GM12878 (cell line): Measurements from ENCODE around the gene DCAF7. TPM values are rescaled to one million over a fixed set of nuclear protein-coding genes. Genes with fewer than 3 reads are reported as not detected.

Experiments used
- ATAC-seq: fragments of 200-7000 bp; cut with Tn5 transposase; 3 replicates; pipeline ENCODE4 v1.9.1; 2020; ENCODE audit warnings: mild to moderate bottlenecking, moderate library complexity
- BruUV-seq: library from RNA; stranded (reverse); fragments of 400-500 nt; replicated peaks from 2 replicates; lab custom pipeline; 2021; lab: Mats Ljungman, UMichigan
- CTCF ChIA-PET: fragments of 300-600 bp; sonication (Branson Sonifier 250); formaldehyde crosslinking; extraction: SDS; loops from one replicate; lab custom pipeline; 2021; ENCODE audit warnings: inconsistent platforms; lab: Yijun Ruan, JAX
- POLR2A ChIA-PET: fragments of 350-600 bp; formaldehyde crosslinking; extraction: SDS; loops from one replicate; lab custom pipeline; 2021; ENCODE audit warnings: inconsistent platforms; lab: Charles Lee
- RAD21 ChIA-PET: fragments of 300-600 bp; sonication (Branson Sonifier 250); formaldehyde crosslinking; loops from one replicate; lab custom pipeline; 2023; ENCODE audit warnings: antibody characterized with exemption; ENCODE audit not compliant: unreplicated experiment; lab: Charles Lee
- SMC1A ChIA-PET: fragments of 300-600 bp; sonication (Branson Sonifier 250); formaldehyde crosslinking; loops from one replicate; lab custom pipeline; 2023; ENCODE audit not compliant: unreplicated experiment, uncharacterized antibody; lab: Charles Lee
- DNase-seq: peaks from one replicate; pipeline ENCODE4 v3.0.0-alpha.2; 2011; ENCODE audit warnings: low read depth, low spot score
- FAIRE-seq: peaks from 3 replicates; lab custom pipeline; 2011; peaks lifted over from hg19 to GRCh38; lab: Jason Lieb, UNC
- H2AFZ ChIP-seq: 2 replicates; pipeline ENCODE4 v1.6.0; 2011; ENCODE audit warnings: low read depth, low read length, control low read depth; ENCODE audit not compliant: control insufficient read depth
- H3K27ac ChIP-seq: 2 replicates; pipeline ENCODE4 v1.5.1; 2011; ENCODE audit warnings: control low read depth; ENCODE audit not compliant: control insufficient read depth, insufficient read depth
- H3K27me3 ChIP-seq, 2 experiments: replicated peaks in 1 of 2; 2 replicates each; pipeline versions ENCODE4 v1.6.0 to v1.6.1; 2011; ENCODE audit warnings: low read length in 1 of 2; ENCODE audit not compliant: control insufficient read depth in 2 of 2, insufficient read depth in 2 of 2
- H3K36me3 ChIP-seq, 2 experiments: 2 replicates each; pipeline ENCODE4 v1.5.1; 2011; ENCODE audit warnings: low read length in 1 of 2; ENCODE audit not compliant: control insufficient read depth in 2 of 2, insufficient read depth in 2 of 2
- H3K4me1 ChIP-seq: 2 replicates; pipeline ENCODE4 v1.6.1; 2011; ENCODE audit warnings: mild to moderate bottlenecking, low read length, moderate library complexity, mixed read lengths; ENCODE audit not compliant: control insufficient read depth, insufficient read depth
- H3K4me2 ChIP-seq: 2 replicates; pipeline ENCODE4 v1.6.0; 2011; ENCODE audit warnings: control low read depth; ENCODE audit not compliant: control insufficient read depth, insufficient read depth
- H3K4me3 ChIP-seq: fragments of 200-600 bp; sonication (generic); 2 replicates; pipeline ENCODE4 v1.5.1; 2016
- H3K79me2 ChIP-seq: 2 replicates; pipeline ENCODE4 v1.6.0; 2011; ENCODE audit warnings: low read length; ENCODE audit not compliant: control insufficient read depth, insufficient read depth
- H3K9ac ChIP-seq: 2 replicates; pipeline ENCODE4 v1.8.0; 2011; ENCODE audit warnings: low read length, control low read depth, mixed read lengths; ENCODE audit not compliant: control insufficient read depth, insufficient read depth
- H3K9me3 ChIP-seq: replicated peaks from 3 replicates; pipeline ENCODE4 v1.5.1; 2011; ENCODE audit warnings: mild to moderate bottlenecking, low read length; ENCODE audit not compliant: control insufficient read depth, insufficient read depth
- H4K20me1 ChIP-seq: 2 replicates; pipeline ENCODE4 v1.6.0; 2011; ENCODE audit not compliant: control insufficient read depth, insufficient read depth
- ASH2L ChIP-seq: fragments of 300-600, 200-600 bp; sonication (generic); IDR thresholded peaks from 2 replicates; pipeline ENCODE4 v1.6.1; 2017; ENCODE audit warnings: low read depth, mild to moderate bottlenecking, borderline replicate concordance
- DPF2 ChIP-seq: fragments of 450-650 bp; IDR thresholded peaks from 2 replicates; pipeline ENCODE4 v1.6.1; 2017; ENCODE audit warnings: mild to moderate bottlenecking
- GATAD2B ChIP-seq: fragments of 450-650 bp; conservative IDR thresholded peaks from 2 replicates; pipeline ENCODE4 v1.6.1; 2017; ENCODE audit warnings: low read depth, mild to moderate bottlenecking, moderate library complexity
- HSF1 ChIP-seq: fragments of 150-350 bp; IDR thresholded peaks from 2 replicates; pipeline ENCODE4 v1.6.1; 2014; ENCODE audit warnings: mild to moderate bottlenecking, low read depth, low read length
- LARP7 ChIP-seq: fragments of 450-650 bp; IDR thresholded peaks from 2 replicates; pipeline ENCODE4 v1.6.1; 2017; ENCODE audit warnings: mild to moderate bottlenecking
- RAD51 ChIP-seq: fragments of 450-650 bp; IDR thresholded peaks from 2 replicates; pipeline ENCODE4 v1.6.1; 2016; ENCODE audit warnings: moderate library complexity, mild to moderate bottlenecking, inconsistent platforms
- RELA ChIP-seq: fragments of 450-650 bp; IDR thresholded peaks from 2 replicates; pipeline ENCODE4 v1.8.0; 2014; ENCODE audit warnings: borderline replicate concordance; ENCODE audit not compliant: partially characterized antibody
- RELB ChIP-seq: fragments of 450-650 bp; IDR thresholded peaks from 2 replicates; pipeline ENCODE4 v1.6.1; 2017; ENCODE audit warnings: low read depth, mild to moderate bottlenecking, moderate library complexity
- SMC3 ChIP-seq: IDR thresholded peaks from 2 replicates; pipeline ENCODE4 v1.6.1; 2011; ENCODE audit warnings: low read length, improper control_type of control experiment, borderline replicate concordance
- SPI1 ChIP-seq: IDR thresholded peaks from 2 replicates; pipeline ENCODE4 v1.6.1; 2011; ENCODE audit warnings: low read depth, mild to moderate bottlenecking, low read length, moderate library complexity, borderline replicate concordance; ENCODE audit not compliant: insufficient read depth
- TBL1XR1 ChIP-seq: IDR thresholded peaks from 2 replicates; pipeline ENCODE4 v1.6.1; 2012; ENCODE audit warnings: low read depth, low read length, improper control_type of control experiment
- ZBTB33 ChIP-seq: fragments of 450-650 bp; IDR thresholded peaks from 2 replicates; pipeline ENCODE4 v1.6.1; 2017; ENCODE audit warnings: mild to moderate bottlenecking
- whole genome bisulfite sequencing: methylation state at CpG from one replicate; pipeline ENCODE4 v1.1.6; 2016; ENCODE audit warnings: low lambda C conversion rate; ENCODE audit not compliant: insufficient replicate concordance, insufficient coverage; ENCODE audit errors: missing lambda C conversion rate; 5-methylcytosine and 5-hydroxymethylcytosine counted together
- in situ Hi-C: fragments of 300-500 bp; cut with MboI; formaldehyde crosslinking; loops from 9 replicates; pipeline ENCODE4 v1.14.3; 2018; ENCODE audit warnings: mixed read lengths
- intact Hi-C: fragments of 100-400 bp; cut with micrococcal nuclease; formaldehyde crosslinking; loops from one replicate; pipeline ENCODE4 v1.14.2; 2022; ENCODE audit not compliant: unreplicated experiment
- polyA plus RNA-seq, 11 experiments: library from polyadenylated mRNA; depleted of rRNA in 4 of 11; unstranded in 6 of 11; stranded (reverse) in 5 of 11; fragments of >200 nt; fragmentation: Nextera tagmentation in 4 of 11; fragmentation: Illumina TruSeq in 1 of 11; extraction: Ambion mirVana in 4 of 11; extraction: Trizol in 1 of 11; gene quantifications; 1 replicate in 1 of 11; 2 replicates in 10 of 11; pipeline versions ENCODE4 v1.2.1 to v1.2.3, GENCODE V29; 2011 to 2016; ENCODE audit warnings: inconsistent platforms in 2 of 11, missing spikeins in 2 of 11, low read depth in 1 of 11
- total RNA-seq, 4 experiments: library from RNA; depleted of rRNA in 3 of 4; stranded (reverse); fragments of >200 nt in 3 of 4; fragmentation: Illumina TruSeq in 1 of 4; extraction: Trizol in 1 of 4; gene quantifications; 2 replicates each; pipeline versions ENCODE4 v1.2.1 to v1.2.3, GENCODE V29; 2013 to 2021

DCAF7 gene
- total and polyA plus RNA-seq, 10 of the 15 experiments (the other 5 are each of a cell fraction or from before 2014, with no cell fraction given): 27.0 to 103 (median 54.5) TPM

GRCh38 chr17:63635787-63636186, 85.5 kb downstream of the DCAF7 start (continued):
- no peak for TF ChIP-seq RELB
- TF ChIP-seq ASH2L: no peak
- TF ChIP-seq, all 136 proteins: peak for 0

GRCh38 chr17:63639125-63639524, 88.8 kb downstream of the DCAF7 start:
- Histone ChIP-seq H3K36me3 (peaks cover 6 to 9% of the 10 kb centered on the region in 2 experiments), H3K4me1 (no peaks in the 10 kb centered on the region), H3K27me3 (no peaks in the 10 kb centered on the region), H2AFZ (no peak overlapping the region), H3K4me2 (no peak overlapping the region), H3K79me2 (no peaks in the 10 kb centered on the region), H4K20me1 (no peaks in the 10 kb centered on the region), H3K9ac (no peak overlapping the region), H3K4me3 (no peak overlapping the region), H3K27ac (no peak overlapping the region), H3K9me3 (no peaks in the 10 kb centered on the region)
- intact Hi-C loops: no loop called here
- FAIRE-seq (no peak), ATAC-seq (no peak), DNase-seq (no peak)
- ChIA-PET POLR2A (interaction anchor here (0.6 kb wide), 1 partner anchor 10 kb away, joined by 3 read pairs; no protein-coding TSS in a partner anchor), CTCF (interaction anchor here (0.5 kb wide), 1 partner anchor 71 kb away, joined by 3 read pairs; no protein-coding TSS in a partner anchor), RAD21 (interaction anchor here (1.2 kb wide), 1 partner anchor 9 kb away, joined by 4 read pairs; no protein-coding TSS in a partner anchor), SMC1A (no interaction called here)
- in situ Hi-C loops: no loop called here
- WGBS: 8% methylated on average over 1 of the region's 1 CpG
- no peak for TF ChIP-seq LARP7
- TF ChIP-seq HSF1: no peak
- no peak for TF ChIP-seq RAD51
- TF ChIP-seq ZBTB33: no peak
- no peak for TF ChIP-seq SPI1
- TF ChIP-seq RELA: no peak
- TF ChIP-seq SMC3: no peak
- TF ChIP-seq GATAD2B: no peak
- no peak for TF ChIP-seq DPF2
- no peak for TF ChIP-seq TBL1XR1
- BruUV-seq: no TSS peak
